HG03095 (cell line): ENCODE measurements around the gene RHBDD3.
"Not testable (repeated sequence)": the region's sequence is repeated elsewhere in the genome, so short reads cannot be mapped to it uniquely, and the experiment has no call there.

Experiments used
- ATAC-seq: cut with Tn5 transposase; IDR thresholded peaks from one replicate; pipeline ENCODE4 v1.9.1; 2021; ENCODE audit warnings: moderate library complexity; ENCODE audit not compliant: unreplicated experiment

The RHBDD3 gene

DNA sequence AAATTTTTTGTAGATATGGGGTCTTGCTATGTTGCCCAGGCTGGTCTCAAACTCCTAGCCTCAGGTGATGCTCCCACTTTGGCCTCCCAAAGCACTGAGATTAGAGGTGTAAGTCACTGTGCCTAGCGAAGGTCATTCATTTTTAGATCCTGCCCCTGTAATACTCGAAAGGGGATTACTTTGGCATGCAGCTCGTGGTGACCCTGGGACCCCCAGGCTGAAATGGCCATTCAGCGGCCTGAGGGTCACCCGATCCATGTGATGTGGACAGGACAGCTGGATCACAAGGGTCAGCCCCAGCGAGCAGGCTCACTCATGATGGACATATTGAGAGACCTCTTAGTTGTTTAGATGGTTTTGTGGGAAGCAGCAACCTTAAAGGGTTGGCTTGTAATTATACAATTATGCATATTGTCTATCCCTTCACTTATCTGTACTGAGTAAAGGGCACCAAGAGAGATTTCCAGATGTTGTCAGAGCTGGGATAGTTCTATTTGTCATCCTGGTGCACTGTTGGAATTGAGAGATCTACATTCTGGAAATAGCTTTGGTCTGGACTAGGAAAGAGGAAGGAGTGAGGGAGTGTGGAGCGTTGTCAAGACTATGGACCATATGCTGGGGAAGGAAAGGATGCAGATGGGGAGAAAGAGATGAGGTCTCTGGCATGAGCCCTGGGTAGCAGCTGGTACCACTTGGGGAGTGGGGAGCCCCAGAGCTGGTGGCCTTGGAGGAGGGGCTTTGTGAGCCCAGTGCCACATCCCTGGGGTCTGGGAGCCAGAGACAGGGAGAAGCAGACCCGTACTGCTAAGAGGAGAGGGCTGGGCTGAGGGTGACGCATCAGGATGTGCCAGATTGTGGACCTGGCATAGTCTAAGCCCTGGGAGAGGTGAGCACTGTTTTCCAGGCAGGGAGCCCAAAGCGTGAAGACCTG lies 15.5 kb downstream of the RHBDD3 start:
- no peak for ATAC-seq

GRCh38 chr22:29251265-29251664 lies 16.5 kb downstream of the RHBDD3 start:
- no peak for ATAC-seq

DNA sequence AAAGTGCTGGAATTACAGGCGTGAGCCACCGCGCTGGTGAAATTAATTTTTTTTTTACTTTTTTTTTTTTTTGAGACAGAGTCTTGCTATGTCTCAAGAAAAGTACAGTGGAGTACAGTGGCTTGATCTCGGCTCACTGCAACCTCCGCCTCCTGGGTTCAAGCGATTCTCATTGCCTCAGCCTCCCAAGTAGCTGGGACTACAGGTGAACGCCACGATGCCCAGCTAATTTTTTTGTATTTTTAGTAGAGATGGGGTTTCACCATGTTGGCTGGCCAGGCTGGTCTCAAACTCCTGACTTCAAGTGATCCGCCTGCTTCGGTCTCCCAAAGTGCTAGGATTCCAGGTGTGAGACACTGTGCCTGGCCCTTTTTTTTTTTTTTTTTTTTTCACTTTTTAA lies 19.9 kb downstream of the RHBDD3 start:
- ATAC-seq: not testable (repeated sequence)

DNA sequence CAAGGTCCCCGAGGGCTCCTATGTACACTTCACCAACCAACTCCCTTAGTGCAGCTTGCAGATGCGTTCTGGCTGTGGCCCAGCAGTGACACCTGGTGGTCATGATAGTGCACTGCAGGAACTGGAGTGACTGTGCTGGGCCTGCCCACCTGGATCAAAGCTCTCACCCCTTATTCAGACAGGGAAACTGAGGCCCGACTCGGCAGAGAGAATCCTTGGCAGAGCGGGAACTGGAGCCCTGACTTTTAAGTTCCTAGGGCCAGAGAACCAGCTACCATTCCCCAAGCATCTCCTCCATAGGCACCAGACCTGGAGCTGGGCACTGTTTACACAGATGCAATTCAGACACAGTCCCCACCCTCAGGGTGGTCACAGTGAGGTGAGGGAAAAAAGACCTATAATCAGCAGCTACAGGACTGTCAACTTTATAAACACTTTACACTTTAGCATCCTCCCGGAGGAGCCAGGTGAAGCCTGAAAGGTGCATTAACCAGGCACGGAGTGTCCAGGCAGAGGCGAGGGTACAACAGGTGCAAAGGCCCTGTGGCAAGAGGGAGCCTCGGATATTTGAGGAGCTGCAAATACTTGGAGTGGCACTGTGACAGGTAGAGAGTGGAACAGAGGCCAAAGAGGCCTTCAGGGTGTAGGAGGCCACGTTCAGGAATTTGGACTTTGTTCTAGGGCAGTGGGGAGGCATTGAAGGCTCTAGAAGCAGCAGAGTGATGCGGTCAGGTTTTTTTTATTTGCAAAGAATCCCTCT lies 22.0 kb downstream of the RHBDD3 start:
- ATAC-seq: peak; percentile 70

DNA sequence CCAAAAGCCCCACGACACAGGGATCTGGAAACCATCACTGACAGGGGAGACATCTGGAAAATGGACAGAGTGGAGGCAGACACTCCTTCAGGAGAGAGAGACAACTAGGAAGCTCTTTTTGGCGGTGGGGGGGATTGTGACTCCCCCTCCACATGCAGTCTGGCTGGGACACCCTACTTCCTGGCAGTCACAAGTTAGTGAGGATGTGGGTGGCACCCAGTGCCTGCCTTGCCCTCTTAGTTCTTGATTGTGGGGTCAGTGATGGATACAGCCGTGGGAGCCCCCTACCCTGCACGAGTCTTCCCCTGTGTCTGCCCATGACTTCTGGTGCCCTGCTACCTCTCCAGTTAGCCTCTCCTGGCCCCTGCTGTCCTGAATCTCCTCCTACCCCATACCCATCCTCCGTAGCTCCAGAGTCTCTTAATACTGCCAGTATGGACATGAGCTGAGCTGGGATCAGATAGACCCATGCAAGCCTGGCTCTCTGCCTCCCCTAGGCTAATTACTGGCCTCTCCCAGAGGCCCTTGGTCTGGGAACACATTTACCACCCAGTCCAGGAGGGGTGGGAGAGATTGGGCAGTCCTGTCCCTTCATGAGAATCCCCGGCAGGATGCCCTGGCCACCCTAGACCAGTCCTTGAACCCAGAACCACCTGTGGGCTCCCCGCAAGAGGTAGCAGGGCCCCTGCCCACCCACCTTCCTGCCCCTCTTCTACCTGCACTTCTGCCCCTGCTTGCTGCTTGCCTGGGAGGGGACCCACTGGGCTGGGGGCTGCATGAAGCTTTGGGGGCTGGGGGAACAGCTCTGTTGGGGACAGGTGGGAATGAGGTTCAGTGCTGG lies 22.8 kb downstream of the RHBDD3 start:
- ATAC-seq: no peak

DNA sequence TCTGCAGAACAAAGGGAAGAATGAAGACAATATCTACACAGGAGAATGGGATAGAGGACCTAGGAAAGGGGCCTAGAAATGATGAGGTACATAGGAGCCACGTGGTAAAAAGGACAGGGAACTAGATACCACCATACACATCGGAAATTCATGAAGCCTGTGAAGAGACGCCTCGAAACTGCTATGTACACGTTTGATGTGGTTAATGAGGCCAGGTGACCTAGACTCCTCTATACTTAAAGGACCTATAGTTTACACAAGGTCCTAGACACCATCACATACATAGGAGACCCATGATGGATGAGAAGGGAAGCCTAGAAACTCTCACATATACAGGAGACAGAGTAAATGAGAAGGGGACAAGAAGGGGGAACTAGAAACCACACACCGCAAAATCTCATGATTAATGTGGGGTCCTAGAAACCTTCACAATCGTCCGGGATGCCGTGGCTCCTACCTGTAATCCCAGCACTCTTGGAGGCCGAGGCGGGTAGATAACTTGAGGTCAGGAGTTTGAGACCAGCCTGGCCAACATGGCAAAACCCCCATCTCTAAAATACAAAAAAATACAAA lies 23.8 kb downstream of the RHBDD3 start:
- ATAC-seq: no peak

DNA sequence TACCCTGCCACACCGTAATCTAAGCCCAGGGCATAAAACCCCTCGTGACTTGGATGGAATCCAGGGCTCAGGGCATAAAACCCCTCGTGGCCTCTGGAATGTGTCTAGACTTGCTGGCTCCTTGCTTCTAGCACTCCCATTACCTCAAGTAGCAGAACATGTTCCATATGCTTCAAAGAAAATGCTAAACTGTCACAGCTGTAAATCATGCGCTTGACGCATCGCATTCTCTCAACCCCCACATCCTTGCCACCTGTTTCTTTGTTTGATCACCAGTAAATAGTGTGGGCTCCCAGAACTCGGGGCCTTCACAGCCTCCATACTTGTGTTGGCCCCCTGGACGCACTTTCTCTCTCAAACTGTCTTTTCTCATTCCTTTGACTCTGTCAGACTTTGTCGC lies 27.3 kb downstream of the RHBDD3 start:
- not testable (repeated sequence) for ATAC-seq

- no peak for ATAC-seq
Measured at GRCh38 chr22:29233277-29233877, 34.4 kb downstream of the RHBDD3 start.

GRCh38 chr22:29231971-29232959 lies 35.5 kb downstream of the RHBDD3 start:
- ATAC-seq: no peak

DNA sequence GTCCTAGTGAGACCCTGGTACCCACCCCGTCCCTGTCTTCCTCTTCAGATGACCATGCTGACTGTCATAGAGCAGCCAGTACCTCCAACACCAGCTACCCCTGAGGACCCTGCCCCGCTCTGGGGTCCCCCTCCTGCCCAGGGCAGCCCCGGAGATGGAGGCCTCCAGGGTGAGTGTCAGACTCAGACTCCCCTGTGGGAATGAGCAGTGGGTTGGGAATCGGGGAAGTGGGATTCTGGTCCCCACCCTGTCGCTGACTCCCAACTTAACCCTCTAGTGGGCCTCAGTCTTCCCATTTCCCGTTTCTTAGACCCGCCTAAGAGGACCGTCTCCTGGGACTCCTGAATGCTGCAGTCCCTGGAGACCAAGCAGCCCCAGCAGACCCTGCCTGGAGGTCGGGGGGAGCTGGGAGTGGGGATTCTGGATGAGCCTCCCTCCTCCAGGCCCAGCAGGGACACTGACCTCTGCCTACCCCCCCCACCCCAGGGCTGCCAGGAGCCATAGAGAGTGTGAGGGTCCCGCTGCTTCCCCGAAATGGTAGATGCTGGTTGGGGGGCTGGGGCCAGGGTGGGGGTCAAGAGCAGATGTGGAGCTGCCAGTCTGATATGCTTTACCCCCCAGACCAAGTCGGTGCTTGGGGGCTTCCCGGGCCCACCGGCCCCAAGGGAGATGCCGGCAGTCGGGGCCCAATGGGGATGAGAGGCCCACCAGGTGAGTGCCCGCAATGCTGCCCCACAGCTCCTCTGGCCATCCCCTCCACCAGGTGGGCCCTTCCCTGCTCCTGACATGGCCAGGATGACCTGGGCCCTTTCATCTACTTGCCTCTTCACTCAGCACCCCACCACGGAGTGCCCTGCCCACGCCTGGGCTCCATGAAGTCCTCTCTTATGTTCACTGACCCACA lies 36.6 kb downstream of the RHBDD3 start:
- ATAC-seq: no peak

- ATAC-seq: no peak
Measured at GRCh38 chr22:29226351-29226981, 41.3 kb downstream of the RHBDD3 start.

- ATAC-seq: no peak
Measured at GRCh38 chr22:29225422-29226090, 42.2 kb downstream of the RHBDD3 start.

DNA sequence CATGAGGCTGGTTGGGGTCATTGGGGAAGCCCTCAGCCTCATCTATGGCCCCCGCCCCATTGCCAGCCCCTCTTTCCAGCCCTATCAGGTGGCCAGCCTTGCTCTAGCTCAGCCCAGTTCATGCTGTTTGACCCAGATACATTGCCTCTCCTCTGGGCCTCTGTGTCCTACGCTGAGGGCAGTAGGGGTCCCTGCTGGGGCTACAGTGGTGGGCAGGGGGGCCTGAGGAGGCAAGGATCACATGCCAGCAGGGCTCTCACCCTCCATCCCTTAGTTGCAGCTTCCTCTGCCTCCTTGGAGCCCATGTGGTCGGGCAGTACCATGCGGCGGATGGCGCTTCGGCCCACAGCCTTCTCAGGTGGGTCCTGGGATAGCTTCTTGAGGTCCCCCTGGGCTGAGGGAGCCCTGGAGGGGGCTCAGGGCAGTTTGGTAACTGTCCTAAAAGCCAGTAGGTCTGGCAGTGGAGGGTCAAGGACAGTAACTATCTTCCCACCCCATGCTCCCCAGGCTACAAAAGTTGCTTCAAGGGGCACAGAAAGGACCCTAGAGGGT lies 42.8 kb downstream of the RHBDD3 start:
- no peak for ATAC-seq

GRCh38 chr22:29224121-29224858 lies 43.5 kb downstream of the RHBDD3 start:
- ATAC-seq: no peak

DNA sequence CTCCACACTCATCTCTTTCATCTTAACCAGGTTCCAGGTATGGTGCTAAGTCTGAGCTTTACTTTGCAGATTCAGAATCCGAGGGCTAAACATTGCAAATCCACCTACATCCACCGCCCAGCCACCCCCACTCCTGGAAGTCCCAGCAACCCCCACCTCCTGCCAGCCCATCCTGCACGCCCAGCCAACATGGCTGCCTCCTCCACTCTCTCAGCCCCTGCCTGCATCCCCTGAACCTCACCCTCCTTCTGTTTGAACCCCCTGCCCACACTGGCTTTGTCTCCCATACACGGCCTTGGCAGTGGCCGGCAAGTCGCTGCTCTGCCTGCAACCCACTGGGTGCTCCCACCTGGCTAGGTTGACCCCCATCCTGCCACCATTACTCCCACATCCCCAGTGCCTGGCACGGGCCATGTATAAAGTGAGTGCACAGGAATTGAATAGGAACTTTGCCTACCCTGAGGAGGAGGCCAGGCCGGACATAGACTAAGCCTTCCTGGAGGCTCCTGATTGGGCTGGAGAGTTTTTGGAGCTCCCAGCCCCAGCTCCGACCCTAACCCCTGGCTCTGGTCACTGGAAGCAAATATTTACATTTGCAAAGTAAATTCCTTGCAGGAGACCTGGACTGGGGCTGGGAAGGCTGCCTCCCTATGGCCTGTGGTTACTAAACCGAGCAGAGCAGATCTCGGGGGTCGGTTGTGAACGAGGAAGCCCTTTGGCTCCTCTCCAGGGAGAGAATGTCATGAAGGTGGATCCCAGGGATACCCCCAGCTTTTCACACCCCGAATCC lies 47.7 kb downstream of the RHBDD3 start:
- ATAC-seq: no peak
